Cardiac muscle cell (in vitro differentiated cells and primary cell): ENCODE measurements around the gene GALNT10. TPM values are rescaled to one million over a fixed set of nuclear protein-coding genes. Genes with fewer than 3 reads are reported as not detected.

ENCODE experiments used
- DNase-seq, 2 donors: peaks; one replicate each; pipeline versions ENCODE4 v3.0.0 to v3.0.0-alpha.2; 2010 to 2017; ENCODE audit warnings: low read depth in 1 of 2, low spot score in 1 of 2
- H3K27ac ChIP-seq: fragments of 200-600 bp; sonication (generic); 2 replicates; pipeline ENCODE4 v1.5.1; 2016
- H3K27me3 ChIP-seq: fragments of 200-600 bp; sonication (generic); 2 replicates; pipeline ENCODE4 v1.6.0; 2016; ENCODE audit warnings: control low read depth
- H3K36me3 ChIP-seq: fragments of 200-600 bp; sonication (generic); 2 replicates; pipeline ENCODE4 v1.5.1; 2016; ENCODE audit warnings: control low read depth
- H3K4me1 ChIP-seq: fragments of 200-600 bp; sonication (generic); 2 replicates; pipeline ENCODE4 v1.8.1; 2017; ENCODE audit warnings: low read depth, mild to moderate bottlenecking, mixed run types
- H3K4me3 ChIP-seq: fragments of 200-600 bp; sonication (generic); 2 replicates; pipeline ENCODE4 v1.5.1; 2016; ENCODE audit warnings: mild to moderate bottlenecking
- H3K9me3 ChIP-seq: fragments of 200-600 bp; sonication (generic); 2 replicates; pipeline ENCODE4 v1.5.1; 2017; ENCODE audit warnings: low read depth, mild to moderate bottlenecking, control low read depth
- CTCF ChIP-seq: IDR thresholded peaks from 2 replicates; pipeline ENCODE4 v1.5.1; 2012; ENCODE audit warnings: low read depth, mild to moderate bottlenecking, low read length
- polyA plus RNA-seq: library from polyadenylated mRNA; unstranded; fragments of >200 nt; fragmentation: Nextera tagmentation; extraction: Ambion mirVana; gene quantifications from 2 replicates; pipeline ENCODE4 v1.2.1, GENCODE V29; 2016
- total RNA-seq: library from RNA; depleted of rRNA; stranded (reverse); fragments of >200 nt; gene quantifications from 2 replicates; pipeline ENCODE4 v1.2.3, GENCODE V29; 2016

Gene GALNT10
- total and polyA plus RNA-seq, 2 experiments from 2014 or later, result 8.2 TPM

DNA sequence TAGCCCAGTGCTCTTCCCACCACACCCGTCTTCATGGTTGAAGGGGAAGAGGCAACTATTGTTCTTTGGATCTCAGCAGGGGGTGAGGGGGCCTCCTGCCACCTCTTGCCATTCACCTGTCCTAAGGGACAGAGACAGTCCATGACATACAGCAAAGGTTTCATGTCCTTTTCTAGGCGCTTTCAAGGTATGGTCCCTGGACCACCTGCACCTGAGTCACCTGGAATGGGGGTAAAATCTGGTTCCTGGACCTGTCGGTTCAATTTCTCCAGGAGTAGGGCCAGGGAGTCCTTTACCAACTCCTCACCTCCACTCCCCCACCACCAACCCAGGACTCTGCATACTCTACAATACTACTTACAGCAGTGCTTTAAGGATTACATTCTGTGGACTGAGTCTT is 221.8 kb downstream of the GALNT10 start:
- Histone ChIP-seq H3K4me1 (peaks cover 7% of the 10 kb centered on the region), H3K27me3 (no peaks in the 10 kb centered on the region), H3K27ac (no peak overlapping the region), H3K9me3 (no peaks in the 10 kb centered on the region), H3K36me3 (no peaks in the 10 kb centered on the region), H3K4me3 (no peak overlapping the region)
- DNase-seq, result no peak
- no peak for TF ChIP-seq CTCF

- no peaks in the 10 kb centered on the region for H3K36me3 ChIP-seq
- no peaks in the 10 kb centered on the region for H3K9me3 ChIP-seq
- no peak for TF ChIP-seq CTCF
- no peak for DNase-seq
- H3K4me3 ChIP-seq, result no peak overlapping the region
- H3K27me3 ChIP-seq, result no peaks in the 10 kb centered on the region
- peaks cover 7% of the 10 kb centered on the region for H3K4me1 ChIP-seq
- H3K27ac ChIP-seq, result no peak overlapping the region
Measured at GRCh38 chr5:154412925-154413324, 222.4 kb downstream of the GALNT10 start.

- Histone ChIP-seq H3K9me3 (no peaks in the 10 kb centered on the region), H3K27ac (no peak overlapping the region), H3K4me3 (no peak overlapping the region), H3K4me1 (peaks cover 13% of the 10 kb centered on the region), H3K36me3 (no peaks in the 10 kb centered on the region), H3K27me3 (no peaks in the 10 kb centered on the region)
- no peak for DNase-seq
- TF ChIP-seq CTCF, result no peak
Measured at GRCh38 chr5:154415114-154415513, 224.6 kb downstream of the GALNT10 start.

- Histone ChIP-seq H3K4me3 (no peak overlapping the region), H3K4me1 (peaks cover 13% of the 10 kb centered on the region), H3K27me3 (no peaks in the 10 kb centered on the region), H3K36me3 (no peaks in the 10 kb centered on the region), H3K9me3 (no peaks in the 10 kb centered on the region), H3K27ac (no peak overlapping the region)
- no peak for TF ChIP-seq CTCF
- DNase-seq, result no peak
Measured at GRCh38 chr5:154418344-154418820, 227.8 kb downstream of the GALNT10 start.

GRCh38 chr5:154419236-154419635 is 228.7 kb downstream of the GALNT10 start:
- Histone ChIP-seq H3K9me3 (no peaks in the 10 kb centered on the region), H3K27me3 (no peaks in the 10 kb centered on the region), H3K4me1 (peaks cover 13% of the 10 kb centered on the region), H3K27ac (no peak overlapping the region), H3K36me3 (no peaks in the 10 kb centered on the region), H3K4me3 (no peak overlapping the region)
- TF ChIP-seq CTCF, result no peak
- DNase-seq, result no peak

- no peak overlapping the region for H3K27ac ChIP-seq
- TF ChIP-seq CTCF, result peak; percentile 44
- H3K4me1 ChIP-seq, result peaks cover 11% of the 10 kb centered on the region
- DNase-seq, result peak in 1 of 2 donors; percentile 26
- no peak overlapping the region for H3K4me3 ChIP-seq
- H3K36me3 ChIP-seq, result no peaks in the 10 kb centered on the region
- H3K27me3 ChIP-seq, result no peaks in the 10 kb centered on the region
- no peaks in the 10 kb centered on the region for H3K9me3 ChIP-seq
Measured at GRCh38 chr5:154421868-154422267, 231.3 kb downstream of the GALNT10 start.
